GM21367 (cell line): ENCODE data around the gene PPP4R4.

Experiments
- ATAC-seq: cut with Tn5 transposase; IDR thresholded peaks from one replicate; pipeline ENCODE4 v1.9.1; 2021; ENCODE audit not compliant: unreplicated experiment

PPP4R4 gene

DNA sequence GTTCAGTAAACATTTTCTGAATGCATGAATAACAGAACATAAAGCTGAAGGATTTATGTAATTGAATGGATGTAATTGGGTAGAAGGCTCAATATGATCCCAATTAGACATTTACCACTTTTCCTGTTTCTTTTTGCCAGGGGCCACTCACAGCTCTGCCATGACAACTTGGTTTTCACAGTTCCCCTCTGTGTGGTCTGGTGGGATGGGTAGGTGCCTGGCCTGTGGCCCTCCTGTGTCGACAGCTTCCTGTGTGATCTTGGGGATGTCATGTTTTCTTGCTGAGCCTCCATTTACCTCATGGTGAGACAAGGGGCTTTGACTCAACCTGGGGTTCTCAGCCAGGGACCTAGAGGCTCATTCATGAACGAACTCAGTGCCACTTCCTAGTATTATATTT is 131.5 kb downstream of the PPP4R4 start:
- ATAC-seq: no peak

DNA sequence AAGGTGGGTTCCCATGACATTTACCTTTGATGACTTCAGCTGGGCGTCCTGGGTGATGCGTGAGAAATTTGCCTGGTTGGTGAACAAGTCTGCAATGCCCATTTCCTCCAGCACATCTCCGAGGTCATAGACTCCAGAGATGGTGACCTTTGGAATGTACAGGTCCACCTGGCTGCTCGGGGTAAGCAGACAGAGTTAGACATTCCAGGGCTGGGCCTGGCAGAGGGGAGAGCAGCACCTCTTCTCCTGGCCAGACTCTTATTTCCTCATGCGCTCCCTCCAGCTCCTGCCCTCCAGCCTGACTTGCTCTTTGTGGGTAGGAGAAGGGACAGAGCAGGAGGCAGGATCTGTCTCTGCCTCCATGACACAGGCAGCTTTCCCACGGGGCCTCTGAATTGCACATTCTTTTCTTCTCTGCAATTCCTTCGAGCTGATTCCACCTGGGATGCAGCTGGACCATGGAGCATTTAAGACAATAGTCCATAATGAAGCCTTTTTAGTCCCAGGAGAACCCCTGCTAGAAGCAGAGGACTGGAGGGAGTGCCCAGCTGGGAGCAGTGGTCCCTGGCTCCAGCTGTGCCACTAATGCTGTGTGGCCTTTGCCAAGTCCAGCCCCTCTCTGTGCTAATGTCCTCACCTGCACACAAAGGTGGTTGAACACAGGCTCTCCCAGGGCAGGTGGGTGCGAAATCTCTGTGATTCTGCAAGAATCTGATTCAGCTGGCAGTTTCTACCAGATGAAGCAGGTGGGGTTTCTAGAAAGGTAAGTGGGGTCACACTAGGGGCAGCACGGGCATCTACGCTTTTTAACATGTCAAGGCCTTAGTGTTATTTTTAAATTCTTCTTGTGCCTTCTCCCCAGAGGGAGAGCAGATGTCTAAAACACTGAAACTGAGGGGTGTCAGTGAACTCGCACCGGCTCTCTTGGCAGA is 132.2 kb downstream of the PPP4R4 start:
- ATAC-seq: no peak

DNA sequence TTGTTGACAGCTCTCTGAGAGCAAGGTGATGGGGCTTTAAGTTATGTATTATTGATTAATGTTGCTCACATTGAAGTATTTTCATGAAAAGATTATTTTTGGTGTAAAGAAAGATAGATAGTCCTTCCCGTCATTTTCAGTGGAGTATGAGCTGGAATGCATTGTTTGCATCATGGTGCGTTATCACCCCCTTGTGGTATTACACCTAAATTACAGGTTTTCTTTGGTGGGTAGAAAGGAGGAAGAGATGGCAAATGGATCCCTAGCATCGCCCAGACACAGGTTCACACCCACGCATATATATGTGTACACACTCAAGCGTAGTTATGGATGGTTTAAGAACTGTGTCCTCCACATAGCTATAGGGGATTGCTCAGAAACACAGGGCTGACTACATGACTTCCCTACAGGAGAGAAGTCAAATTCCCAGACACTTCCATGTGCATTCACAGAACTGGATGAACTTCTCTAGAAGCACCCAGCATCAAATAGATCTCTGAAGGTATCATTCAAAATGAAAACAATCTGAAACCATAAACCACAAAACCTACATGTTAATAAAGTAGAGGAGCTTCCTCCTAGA is 133.4 kb downstream of the PPP4R4 start:
- ATAC-seq: no peak

DNA sequence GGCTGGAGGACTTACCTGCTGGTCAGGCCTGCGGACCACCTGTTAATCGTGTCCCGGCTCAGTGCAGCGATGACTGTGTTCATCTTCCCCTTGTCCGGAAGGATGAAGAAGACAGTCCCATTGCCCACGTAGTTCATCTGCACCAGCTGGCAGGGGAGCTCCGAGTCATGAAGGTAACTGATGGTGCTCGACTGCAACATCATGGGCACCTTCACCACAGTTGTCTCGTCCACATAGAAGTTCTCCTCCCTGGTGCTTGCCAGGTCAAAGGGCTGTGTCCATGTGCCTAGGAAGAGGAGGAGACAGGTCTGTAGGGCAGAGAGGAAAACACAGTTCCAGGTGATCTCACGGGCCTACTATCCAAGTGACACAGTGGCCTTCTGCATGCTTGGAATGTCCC is 135.6 kb downstream of the PPP4R4 start:
- no peak for ATAC-seq

DNA sequence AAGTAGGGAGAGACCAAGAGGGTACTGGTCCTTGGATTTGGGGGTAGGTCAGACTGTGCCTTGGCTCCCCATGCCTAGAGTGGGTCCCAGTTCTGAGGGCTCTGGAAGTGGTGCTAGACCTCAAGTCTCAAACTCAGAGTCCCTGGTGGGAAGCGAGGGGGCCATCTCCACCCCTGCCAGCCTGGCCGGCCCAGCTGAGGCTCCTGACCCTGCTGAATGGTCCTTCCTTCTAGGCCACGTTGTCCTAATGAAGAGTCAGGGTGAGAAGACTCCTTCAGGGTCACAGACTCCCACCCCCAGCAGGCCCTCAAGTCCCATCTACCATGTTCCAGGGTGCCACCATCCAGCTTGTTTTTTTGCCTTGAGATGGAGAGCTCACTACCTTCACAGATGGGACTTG is 136.1 kb downstream of the PPP4R4 start:
- ATAC-seq: no peak

DNA sequence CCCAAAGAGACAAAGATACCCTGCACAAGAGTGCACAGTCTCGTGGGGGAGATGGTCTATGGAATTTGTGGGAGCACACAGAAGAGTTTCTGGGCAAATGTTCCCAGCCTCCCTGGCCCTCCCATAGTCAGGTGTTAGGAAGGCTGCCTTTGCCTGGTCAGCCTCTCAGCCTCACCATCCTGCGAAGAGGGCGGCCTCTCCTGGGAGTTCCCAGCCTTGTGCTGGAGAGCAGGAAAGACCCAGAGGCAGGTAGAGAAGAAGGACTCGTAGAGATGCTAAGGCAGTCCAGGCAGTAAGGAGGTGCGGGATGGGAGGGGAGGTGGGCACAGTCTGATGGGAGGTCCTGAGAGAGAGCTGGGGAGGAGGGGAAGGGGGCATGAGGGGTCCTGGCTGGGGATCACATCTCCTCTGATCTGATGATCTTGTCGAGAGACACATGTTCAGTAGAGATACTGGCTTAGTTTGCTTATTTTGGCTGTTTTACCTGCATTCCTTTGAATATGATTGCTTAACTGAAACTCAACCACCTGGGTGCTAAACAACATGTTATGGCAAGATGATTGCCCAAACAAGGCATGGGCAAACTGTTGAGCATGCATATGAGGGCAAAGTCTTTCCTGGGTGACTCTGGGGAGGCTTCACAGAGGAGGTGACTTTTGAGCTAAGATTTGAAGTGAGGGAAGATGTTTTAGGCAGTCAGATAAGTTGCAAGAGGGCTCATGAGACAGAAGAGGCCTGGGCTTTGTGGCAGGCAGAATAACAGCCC is 138.5 kb downstream of the PPP4R4 start:
- no peak for ATAC-seq

DNA sequence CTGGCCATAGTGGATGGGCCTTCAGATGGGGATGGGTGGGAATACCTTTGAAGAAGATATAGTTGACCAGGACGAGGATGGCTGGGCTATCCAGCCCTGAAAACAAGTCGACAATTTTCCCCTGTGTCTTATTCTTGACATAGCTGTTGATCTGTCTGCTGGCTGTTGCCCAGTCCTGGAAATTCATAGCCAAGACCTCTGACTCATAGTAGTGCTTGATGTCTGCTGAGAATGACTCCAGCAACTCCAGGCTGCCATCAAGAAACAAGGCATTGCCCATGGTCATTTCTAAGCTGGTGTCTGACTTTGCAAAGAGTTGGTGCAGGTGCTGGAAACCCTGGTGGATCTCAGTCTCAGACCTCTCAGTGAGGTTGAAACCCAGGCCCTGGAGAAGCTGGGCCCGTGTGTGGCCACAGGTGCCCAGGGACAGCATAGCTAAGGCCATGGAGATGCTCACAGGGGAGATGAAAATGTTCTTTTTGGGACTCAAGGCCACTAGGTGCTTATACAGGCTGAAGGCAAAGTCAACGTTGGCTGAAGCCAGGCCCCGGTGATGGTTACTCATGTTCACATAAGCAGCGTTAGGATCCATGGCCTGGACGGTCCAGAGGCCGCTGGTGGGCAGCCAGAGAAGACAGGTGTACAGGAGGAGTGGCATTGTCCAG is 140.0 kb downstream of the PPP4R4 start:
- ATAC-seq: no peak

DNA sequence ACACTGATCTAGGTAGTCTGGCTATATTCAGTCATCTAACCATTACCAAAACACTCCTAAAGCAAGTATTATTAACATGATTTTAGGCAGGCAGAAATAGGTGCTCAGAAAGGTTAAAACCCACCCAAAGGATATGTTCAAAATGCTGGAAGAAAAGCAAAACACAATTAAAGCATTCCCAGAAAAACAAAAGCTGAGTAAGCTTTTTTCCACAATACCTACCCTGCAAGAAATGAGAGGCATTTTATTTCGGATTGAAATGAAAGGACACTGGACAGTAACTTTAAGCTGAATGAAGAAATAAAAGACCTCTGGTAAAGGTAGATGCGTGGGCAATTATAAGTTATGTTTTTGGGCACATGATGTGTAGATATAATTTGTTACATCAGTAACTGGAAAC is 140.8 kb downstream of the PPP4R4 start:
- ATAC-seq: no peak

DNA sequence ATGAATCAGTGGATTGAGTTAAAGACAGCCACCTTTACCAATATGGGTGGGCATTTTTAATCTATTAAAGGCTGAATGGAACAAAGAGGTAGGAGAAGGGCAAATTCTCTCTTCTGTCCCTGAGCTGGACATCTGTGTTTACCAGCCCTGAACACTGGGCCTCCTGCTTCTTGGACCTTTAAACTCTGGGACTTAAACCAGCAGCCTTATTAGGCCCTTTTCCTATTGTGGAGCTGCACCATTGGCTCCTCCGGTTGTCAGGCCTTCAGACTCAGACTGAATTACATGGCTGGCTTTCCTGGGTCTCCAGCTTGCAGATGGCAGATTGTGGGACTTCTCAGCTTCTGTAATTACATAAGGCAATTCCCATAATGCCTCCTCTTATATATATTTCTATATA is 142.6 kb downstream of the PPP4R4 start:
- ATAC-seq: no peak

DNA sequence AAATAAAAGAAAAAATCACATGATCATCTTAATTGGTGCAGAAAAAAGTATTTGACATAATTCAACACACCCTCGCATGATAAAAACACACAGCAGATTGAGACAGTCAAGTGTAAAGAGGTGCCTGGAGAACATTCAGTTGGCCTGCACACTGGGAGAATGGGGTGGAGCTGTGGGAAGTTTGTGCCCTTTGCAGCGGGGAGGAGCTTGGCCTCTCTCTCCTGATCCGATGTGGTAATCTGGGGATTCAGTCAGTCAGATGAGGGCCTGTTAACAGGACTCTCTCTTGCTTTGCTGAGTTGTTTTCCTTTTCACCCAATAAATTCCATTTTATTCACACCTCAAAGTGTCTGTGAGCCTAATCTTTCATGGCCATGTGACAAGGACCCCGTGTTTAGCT is 143.1 kb downstream of the PPP4R4 start:
- ATAC-seq: no peak

DNA sequence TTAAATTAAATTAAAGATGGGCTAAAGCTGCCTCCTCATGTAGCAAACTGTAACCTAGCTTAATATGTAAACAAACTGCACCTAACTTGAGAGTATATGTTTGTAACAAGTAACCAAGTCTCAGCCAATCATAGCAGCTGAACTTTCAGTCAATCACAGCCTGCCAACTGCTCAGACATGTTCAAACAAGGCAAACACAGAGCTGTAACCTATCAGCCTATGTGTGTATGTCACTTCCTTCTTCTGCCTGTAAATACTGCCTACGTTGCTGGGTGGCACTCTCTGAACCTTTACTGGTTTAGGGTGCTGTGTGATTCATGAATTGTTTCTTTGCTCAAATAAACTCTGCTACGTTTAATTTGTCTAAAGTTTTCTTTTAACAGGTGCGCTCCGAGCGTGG is 146.1 kb downstream of the PPP4R4 start:
- no peak for ATAC-seq

DNA sequence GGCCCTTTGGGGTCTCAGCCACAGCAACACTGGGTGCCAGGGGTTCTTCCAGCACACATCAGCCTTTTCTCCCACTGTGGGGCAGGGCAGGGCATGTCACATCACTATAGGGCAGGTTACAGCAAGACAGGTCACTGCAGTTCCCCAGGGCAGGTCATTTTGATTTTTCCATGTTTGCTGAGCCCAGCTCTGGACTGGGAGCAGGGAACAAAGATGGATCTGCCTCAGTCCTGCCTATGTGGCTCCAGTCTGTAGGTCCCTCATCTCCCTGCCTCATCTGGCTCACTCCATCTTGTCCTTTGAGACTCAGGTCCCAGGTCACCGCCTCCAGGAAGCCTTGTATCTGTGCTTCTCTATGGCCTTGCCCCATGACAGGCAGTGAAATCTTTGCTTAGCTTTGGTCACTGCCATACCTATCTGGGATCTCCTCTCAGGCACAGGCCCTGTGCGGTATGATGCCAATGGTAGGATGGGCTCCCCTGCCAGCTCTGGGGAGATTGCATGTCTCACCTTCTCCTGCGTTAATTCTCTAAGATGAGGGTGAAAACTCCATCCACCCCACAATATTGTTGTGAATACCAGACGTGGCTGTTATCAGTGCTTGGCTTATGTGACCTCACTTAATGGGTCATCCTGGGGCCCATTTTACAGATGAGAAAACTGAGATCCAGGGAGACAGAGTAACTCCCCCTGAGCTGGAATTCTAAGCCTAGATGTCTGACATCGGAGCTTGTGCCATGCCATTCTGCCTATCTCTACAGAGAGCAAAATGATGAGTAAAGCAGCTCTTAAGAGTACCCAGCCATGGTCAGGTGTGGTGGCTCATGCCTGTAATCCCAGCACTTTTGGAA is 147.5 kb downstream of the PPP4R4 start:
- no peak for ATAC-seq

DNA sequence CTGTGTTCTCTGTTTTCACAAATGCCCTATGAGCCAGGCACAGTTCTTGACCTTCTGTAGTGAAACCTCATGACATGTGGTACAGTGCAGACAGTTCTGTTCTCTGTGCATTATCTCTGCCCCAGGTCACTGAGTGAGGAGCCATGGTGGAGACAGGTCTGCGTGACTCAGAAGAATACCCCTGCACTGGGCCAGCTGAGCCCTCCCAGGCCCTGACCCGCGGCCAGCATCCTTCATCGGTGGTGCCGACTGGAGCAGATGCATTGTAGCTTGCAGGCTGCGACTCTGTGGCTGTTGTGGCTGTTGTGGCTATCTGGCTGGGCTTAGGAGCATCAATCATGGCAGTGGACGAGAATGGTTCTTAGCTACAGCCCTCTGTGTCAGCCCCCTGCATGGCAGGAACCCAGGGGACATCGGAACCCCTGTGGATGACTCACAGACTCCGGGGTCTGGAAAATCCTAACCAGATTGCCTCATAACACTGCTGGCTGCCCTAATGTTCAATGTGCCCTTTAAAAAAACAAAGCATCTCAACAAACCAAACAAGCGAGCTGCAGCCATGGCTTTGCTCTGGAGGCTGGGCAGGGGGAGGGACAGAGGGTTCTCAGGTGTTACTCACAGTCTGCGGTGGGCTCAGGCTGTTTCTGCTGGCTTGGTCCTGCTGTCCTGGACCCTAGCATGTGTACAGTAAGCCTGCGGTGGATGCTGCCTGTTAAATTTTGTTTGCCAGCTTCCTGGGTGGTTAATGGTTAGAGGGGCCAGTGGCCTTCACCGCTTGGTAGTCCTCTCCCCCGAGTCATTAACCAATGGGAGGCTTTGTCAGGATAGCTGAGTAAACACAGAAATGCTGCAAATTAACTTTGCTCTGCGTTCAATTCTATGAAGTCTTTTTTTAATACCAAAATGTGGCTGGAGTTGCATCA is 148.8 kb downstream of the PPP4R4 start, which contains the start of gene SERPINA6:
Gene SERPINA6 (minus strand): TSS at position 689 of the 923 bp plus-strand sequence. CDS start 8,688 bp downstream, outside the sequence.
- no peak for ATAC-seq

DNA sequence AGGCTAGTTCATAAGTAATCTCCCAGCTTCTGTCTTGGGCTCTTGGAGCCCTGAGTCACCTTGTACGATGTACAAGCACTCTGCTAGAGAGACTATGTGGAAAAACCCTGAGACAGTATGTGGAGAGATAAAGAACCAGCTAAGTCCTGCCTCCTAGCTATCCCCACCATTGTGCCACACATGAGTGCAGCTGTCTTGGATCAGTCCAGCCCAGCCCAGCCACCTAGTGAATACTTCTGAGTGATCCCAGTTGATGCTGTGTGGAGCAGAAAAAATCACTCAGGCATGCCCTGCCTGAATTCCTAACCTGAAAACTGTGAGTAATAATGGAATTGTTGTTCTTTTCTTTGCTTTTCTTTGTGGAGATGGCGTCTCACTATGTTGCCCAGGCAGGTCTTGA is 154.1 kb downstream of the PPP4R4 start:
- ATAC-seq: no peak
